HepG2 (cell line): ENCODE measurements around the gene NPW. TPM values are rescaled to one million over a fixed set of nuclear protein-coding genes. Genes with fewer than 3 reads are reported as not detected.
A peak's percentile ranks its signal among the peaks of the same experiment; 100 is the strongest.

ENCODE experiments used
- ASH2L ChIP-seq: fragments of 300-600, 200-600 bp; sonication (generic); IDR thresholded peaks from 2 replicates; pipeline ENCODE4 v1.7.0; 2017; ENCODE audit warnings: low read depth, mild to moderate bottlenecking, moderate library complexity, mixed read lengths, low read length; ENCODE audit not compliant: insufficient read length
- BHLHE40 ChIP-seq: IDR thresholded peaks from 2 replicates; pipeline ENCODE4 v1.6.1; 2011; ENCODE audit warnings: low read length, improper control_type of control experiment
- ERF ChIP-seq: IDR thresholded peaks from 2 replicates; pipeline ENCODE4 v1.6.1; 2018; ENCODE audit warnings: missing biosample characterization, missing genetic modification reagents
- HNRNPLL ChIP-seq: fragments of 200-400 bp; formaldehyde crosslinking; IDR thresholded peaks from 2 replicates; pipeline ENCODE4 v1.6.1; 2017; ENCODE audit warnings: mild to moderate bottlenecking, low read depth, low read length; ENCODE audit not compliant: poor library complexity, severe bottlenecking
- JUNB ChIP-seq: sonication (generic); formaldehyde crosslinking; IDR thresholded peaks from 2 replicates; pipeline ENCODE4 v1.8.0; 2022; ENCODE audit warnings: missing genetic modification reagents, mild to moderate bottlenecking, borderline replicate concordance
- KDM3A ChIP-seq: IDR thresholded peaks from 2 replicates; pipeline ENCODE4 v1.6.1; 2018; ENCODE audit warnings: low read depth, missing compliant biosample characterization
- KMT2A ChIP-seq: sonication (generic); formaldehyde crosslinking; IDR thresholded peaks from 2 replicates; pipeline ENCODE4 v1.4.0; 2020; ENCODE audit warnings: missing genetic modification reagents
- RAD51 ChIP-seq: fragments of 450-650 bp; IDR thresholded peaks from 2 replicates; pipeline ENCODE4 v1.6.1; 2016; ENCODE audit warnings: borderline replicate concordance
- RCOR2 ChIP-seq: IDR thresholded peaks from 2 replicates; pipeline ENCODE4 v1.6.1; 2016; ENCODE audit warnings: missing biosample characterization, missing genetic modification reagents
- ZBTB42 ChIP-seq: sonication (generic); formaldehyde crosslinking; IDR thresholded peaks from 2 replicates; pipeline ENCODE4 v1.5.0; 2020; ENCODE audit warnings: mild to moderate bottlenecking, missing genetic modification reagents
- ZNF124 ChIP-seq: sonication (generic); formaldehyde crosslinking; IDR thresholded peaks from 2 replicates; pipeline ENCODE4 v1.4.0; 2020; ENCODE audit warnings: missing genetic modification reagents
- ZNF138 ChIP-seq: sonication (generic); formaldehyde crosslinking; IDR thresholded peaks from 2 replicates; pipeline ENCODE4 v1.5.0; 2020; ENCODE audit warnings: mild to moderate bottlenecking, low read depth, missing genetic modification reagents
- ZNF230 ChIP-seq: sonication (generic); formaldehyde crosslinking; IDR thresholded peaks from 2 replicates; pipeline ENCODE4 v1.4.0; 2020; ENCODE audit warnings: mild to moderate bottlenecking, missing genetic modification reagents
- ZNF260 ChIP-seq: sonication (generic); formaldehyde crosslinking; IDR thresholded peaks from 2 replicates; pipeline ENCODE4 v1.4.0; 2020; ENCODE audit warnings: missing genetic modification reagents, low read depth, mild to moderate bottlenecking, borderline replicate concordance
- ZNF317 ChIP-seq: sonication (generic); formaldehyde crosslinking; IDR thresholded peaks from 2 replicates; pipeline ENCODE4 v1.5.0; 2020; ENCODE audit warnings: mild to moderate bottlenecking, missing genetic modification reagents
- ZNF549 ChIP-seq: sonication (generic); formaldehyde crosslinking; IDR thresholded peaks from 2 replicates; pipeline ENCODE4 v1.5.0; 2020; ENCODE audit warnings: missing genetic modification reagents
- ZNF552 ChIP-seq: sonication (generic); formaldehyde crosslinking; IDR thresholded peaks from 2 replicates; pipeline ENCODE4 v1.9.0; 2022; ENCODE audit warnings: missing genetic modification reagents, mild to moderate bottlenecking, borderline replicate concordance
- ZNF563 ChIP-seq: sonication (generic); formaldehyde crosslinking; IDR thresholded peaks from 2 replicates; pipeline ENCODE4 v1.8.0; 2022; ENCODE audit warnings: mild to moderate bottlenecking, moderate library complexity, missing genetic modification reagents
- ZSCAN21 ChIP-seq: sonication (generic); formaldehyde crosslinking; IDR thresholded peaks from 2 replicates; pipeline ENCODE4 v1.8.0; 2022; ENCODE audit warnings: mild to moderate bottlenecking, missing genetic modification reagents, moderate library complexity, borderline replicate concordance
- polyA plus RNA-seq, 8 experiments: library from polyadenylated mRNA; depleted of rRNA in 3 of 8; stranded (reverse) in 7 of 8; unstranded in 1 of 8; fragments of >200 nt; fragmentation: Illumina TruSeq in 4 of 8; extraction: Trizol in 4 of 8; gene quantifications; 2 replicates each; pipeline versions ENCODE4 v1.2.1 to v1.2.3, GENCODE V29; 2011 to 2016; ENCODE audit warnings: low read depth in 4 of 8, missing spikeins in 1 of 8, mixed read lengths in 1 of 8; ENCODE audit not compliant: insufficient read depth in 1 of 8
- total RNA-seq, 5 experiments: library from RNA; depleted of rRNA; stranded (reverse); fragments of >200 nt; fragmentation: Illumina TruSeq; extraction: Trizol; gene quantifications; 2 replicates each; pipeline ENCODE4 v1.2.3, GENCODE V29; 2016; ENCODE audit warnings: low read depth in 1 of 5
- TF ChIP-seq, protein P1 (sequence below): sonication (generic); formaldehyde crosslinking; IDR thresholded peaks from 2 replicates; pipeline ENCODE4 v1.4.0; 2020; ENCODE audit warnings: missing genetic modification reagents
- TF ChIP-seq, protein P2 (sequence below): sonication (generic); formaldehyde crosslinking; IDR thresholded peaks from 2 replicates; pipeline ENCODE4 v1.8.1; 2022; ENCODE audit warnings: low read depth, mild to moderate bottlenecking, missing genetic modification reagents
- TF ChIP-seq, protein P3 (sequence below): sonication (generic); formaldehyde crosslinking; IDR thresholded peaks from 2 replicates; pipeline ENCODE4 v1.5.1; 2020; ENCODE audit warnings: missing genetic modification reagents, mild to moderate bottlenecking, borderline replicate concordance
- TF ChIP-seq, protein P4 (sequence below): sonication (generic); formaldehyde crosslinking; IDR thresholded peaks from 2 replicates; pipeline ENCODE4 v1.4.0; 2020; ENCODE audit warnings: missing genetic modification reagents, borderline replicate concordance

The NPW gene
- total and polyA plus RNA-seq, 2 of the 13 experiments (the other 11 are each of a cell fraction or from before 2014, with no cell fraction given), result 0.24 to 0.97 TPM

DNA sequence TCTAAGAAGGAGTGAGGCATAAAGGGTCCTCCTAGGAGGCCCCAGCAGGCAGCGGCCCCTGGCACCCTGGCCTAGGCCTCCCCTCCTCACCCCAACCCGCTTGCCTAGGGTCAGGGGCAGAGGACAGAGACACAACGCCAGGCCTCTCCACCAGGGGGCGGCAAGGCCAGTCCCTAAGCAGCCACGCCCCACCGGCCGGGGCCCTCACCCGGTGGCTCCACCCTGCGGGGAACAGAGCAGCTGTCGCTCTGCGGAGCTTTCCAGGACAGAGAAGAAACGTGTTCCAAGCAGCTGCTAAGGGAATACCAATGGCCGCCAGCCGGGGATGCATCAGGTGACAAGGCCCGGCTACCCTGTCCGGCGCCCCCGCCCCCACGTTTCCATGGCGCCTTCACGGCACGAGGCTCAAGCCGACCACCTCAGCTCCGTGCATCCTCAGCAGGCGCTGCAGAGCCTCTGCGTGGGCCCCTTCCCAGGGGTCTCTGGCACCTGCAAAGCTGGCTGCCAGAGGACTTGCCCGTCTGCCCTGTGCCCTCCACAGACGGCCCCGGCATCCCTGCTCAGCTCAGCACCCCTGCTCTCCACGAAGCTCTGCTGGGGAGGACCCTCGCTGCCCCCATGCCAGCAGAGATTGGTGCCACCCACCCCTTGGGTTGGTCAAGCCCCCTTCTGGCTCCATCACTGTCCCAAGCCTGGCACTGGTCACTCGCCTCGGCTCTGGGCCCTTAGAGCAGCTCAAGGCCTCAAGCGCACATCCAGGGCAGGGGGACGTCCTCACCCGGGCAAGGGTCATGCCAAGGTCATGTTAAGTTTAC is 15.6 kb upstream of the NPW start (continued):
- TF ChIP-seq, protein P1, sequence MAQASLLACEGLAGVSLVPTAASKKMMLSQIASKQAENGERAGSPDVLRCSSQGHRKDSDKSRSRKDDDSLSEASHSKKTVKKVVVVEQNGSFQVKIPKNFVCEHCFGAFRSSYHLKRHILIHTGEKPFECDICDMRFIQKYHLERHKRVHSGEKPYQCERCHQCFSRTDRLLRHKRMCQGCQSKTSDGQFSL (CRISPR knock-in tag), result no peak
- TF ChIP-seq ERF (CRISPR knock-in tag), result peak; percentile 71
- no peak for TF ChIP-seq ZSCAN21 (CRISPR knock-in tag)
- TF ChIP-seq ZNF563, result no peak
- TF ChIP-seq ZNF549 (CRISPR knock-in tag), result no peak
- no peak for TF ChIP-seq ZNF317 (CRISPR knock-in tag)
- peak; percentile 75 for TF ChIP-seq KDM3A (CRISPR knock-in tag)
- TF ChIP-seq ASH2L, result no peak
- TF ChIP-seq, protein P2, sequence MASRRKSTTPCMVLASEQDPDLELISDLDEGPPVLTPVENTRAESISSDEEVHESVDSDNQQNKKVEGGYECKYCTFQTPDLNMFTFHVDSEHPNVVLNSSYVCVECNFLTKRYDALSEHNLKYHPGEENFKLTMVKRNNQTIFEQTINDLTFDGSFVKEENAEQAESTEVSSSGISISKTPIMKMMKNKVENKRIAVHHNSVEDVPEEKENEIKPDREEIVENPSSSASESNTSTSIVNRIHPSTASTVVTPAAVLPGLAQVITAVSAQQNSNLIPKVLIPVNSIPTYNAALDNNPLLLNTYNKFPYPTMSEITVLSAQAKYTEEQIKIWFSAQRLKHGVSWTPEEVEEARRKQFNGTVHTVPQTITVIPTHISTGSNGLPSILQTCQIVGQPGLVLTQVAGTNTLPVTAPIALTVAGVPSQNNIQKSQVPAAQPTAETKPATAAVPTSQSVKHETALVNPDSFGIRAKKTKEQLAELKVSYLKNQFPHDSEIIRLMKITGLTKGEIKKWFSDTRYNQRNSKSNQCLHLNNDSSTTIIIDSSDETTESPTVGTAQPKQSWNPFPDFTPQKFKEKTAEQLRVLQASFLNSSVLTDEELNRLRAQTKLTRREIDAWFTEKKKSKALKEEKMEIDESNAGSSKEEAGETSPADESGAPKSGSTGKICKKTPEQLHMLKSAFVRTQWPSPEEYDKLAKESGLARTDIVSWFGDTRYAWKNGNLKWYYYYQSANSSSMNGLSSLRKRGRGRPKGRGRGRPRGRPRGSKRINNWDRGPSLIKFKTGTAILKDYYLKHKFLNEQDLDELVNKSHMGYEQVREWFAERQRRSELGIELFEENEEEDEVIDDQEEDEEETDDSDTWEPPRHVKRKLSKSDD (CRISPR knock-in tag), result 0 out of 2 replicates have a peak, but pooled peaks have one; percentile 21
- TF ChIP-seq RAD51, result no peak
- no peak for TF ChIP-seq ZNF138 (CRISPR knock-in tag)
- no peak for TF ChIP-seq ZNF124 (CRISPR knock-in tag)
- no peak for TF ChIP-seq JUNB (CRISPR knock-in tag)
- no peak for TF ChIP-seq ZNF552 (CRISPR knock-in tag)
- TF ChIP-seq KMT2A (CRISPR knock-in tag), result 0 out of 2 replicates have a peak, but pooled peaks have one; percentile 24
- no peak for TF ChIP-seq ZBTB42 (CRISPR knock-in tag)
- no peak for TF ChIP-seq ZNF230
- TF ChIP-seq, protein P3, sequence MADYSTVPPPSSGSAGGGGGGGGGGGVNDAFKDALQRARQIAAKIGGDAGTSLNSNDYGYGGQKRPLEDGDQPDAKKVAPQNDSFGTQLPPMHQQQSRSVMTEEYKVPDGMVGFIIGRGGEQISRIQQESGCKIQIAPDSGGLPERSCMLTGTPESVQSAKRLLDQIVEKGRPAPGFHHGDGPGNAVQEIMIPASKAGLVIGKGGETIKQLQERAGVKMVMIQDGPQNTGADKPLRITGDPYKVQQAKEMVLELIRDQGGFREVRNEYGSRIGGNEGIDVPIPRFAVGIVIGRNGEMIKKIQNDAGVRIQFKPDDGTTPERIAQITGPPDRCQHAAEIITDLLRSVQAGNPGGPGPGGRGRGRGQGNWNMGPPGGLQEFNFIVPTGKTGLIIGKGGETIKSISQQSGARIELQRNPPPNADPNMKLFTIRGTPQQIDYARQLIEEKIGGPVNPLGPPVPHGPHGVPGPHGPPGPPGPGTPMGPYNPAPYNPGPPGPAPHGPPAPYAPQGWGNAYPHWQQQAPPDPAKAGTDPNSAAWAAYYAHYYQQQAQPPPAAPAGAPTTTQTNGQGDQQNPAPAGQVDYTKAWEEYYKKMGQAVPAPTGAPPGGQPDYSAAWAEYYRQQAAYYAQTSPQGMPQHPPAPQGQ (CRISPR knock-in tag), result no peak
- TF ChIP-seq BHLHE40, result peak; percentile 61; the same call in 1 of the 2 replicates
- peak; percentile 59 for TF ChIP-seq HNRNPLL
- no peak for TF ChIP-seq ZNF260 (CRISPR knock-in tag)
- TF ChIP-seq RCOR2 (CRISPR knock-in tag), result no peak
- TF ChIP-seq, protein P4, sequence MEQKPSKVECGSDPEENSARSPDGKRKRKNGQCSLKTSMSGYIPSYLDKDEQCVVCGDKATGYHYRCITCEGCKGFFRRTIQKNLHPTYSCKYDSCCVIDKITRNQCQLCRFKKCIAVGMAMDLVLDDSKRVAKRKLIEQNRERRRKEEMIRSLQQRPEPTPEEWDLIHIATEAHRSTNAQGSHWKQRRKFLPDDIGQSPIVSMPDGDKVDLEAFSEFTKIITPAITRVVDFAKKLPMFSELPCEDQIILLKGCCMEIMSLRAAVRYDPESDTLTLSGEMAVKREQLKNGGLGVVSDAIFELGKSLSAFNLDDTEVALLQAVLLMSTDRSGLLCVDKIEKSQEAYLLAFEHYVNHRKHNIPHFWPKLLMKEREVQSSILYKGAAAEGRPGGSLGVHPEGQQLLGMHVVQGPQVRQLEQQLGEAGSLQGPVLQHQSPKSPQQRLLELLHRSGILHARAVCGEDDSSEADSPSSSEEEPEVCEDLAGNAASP (CRISPR knock-in tag), result peak; percentile 67; the same call in 1 of the 2 replicates
